Measurements from ENCODE around the gene CPM. TPM values are rescaled to one million over a fixed set of nuclear protein-coding genes. Genes with fewer than 3 reads are reported as not detected.

Gene CPM
- total and polyA plus RNA-seq, 10 of the 15 experiments (the other 5 are each of a cell fraction or from before 2014, with no cell fraction given), result 0.06 to 1.7 (median 0.41) TPM

DNA sequence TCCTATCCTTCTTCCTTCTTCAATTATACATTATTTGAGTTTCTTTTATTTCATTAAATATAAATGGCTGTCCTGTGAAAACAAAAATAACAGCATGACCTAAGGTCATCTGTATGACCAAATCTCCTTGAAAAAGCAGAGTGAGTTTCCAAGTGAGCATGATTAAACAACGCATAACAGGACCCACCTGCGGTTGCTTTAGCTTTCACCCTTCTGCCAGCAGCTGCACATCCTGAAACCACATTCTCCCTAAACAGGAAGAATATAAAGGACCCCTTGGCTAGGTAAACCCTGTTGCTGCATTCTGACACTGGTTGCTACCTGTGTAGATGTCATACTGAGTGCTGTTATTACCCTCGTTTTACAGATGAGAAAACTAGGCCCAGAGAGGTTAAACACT lies 42.8 kb upstream of the CPM start:
- RAD21 ChIA-PET (ENCODE audit: unreplicated experiment), result no interaction called here
- in situ Hi-C loops (cut with MboI), result no loop called here
- 53% methylated on average over 3 of the region's 3 CpGs for WGBS (ENCODE audit: insufficient coverage, insufficient replicate concordance, low lambda C conversion rate, missing lambda C conversion rate)

More for the DNA sequence above, 42.8 kb upstream of the CPM start:
- ATAC-seq, result no peak
- SMC1A ChIA-PET (ENCODE audit: uncharacterized antibody, unreplicated experiment), result interaction anchor here (1.4 kb wide), 1 partner anchor 8 kb away, joined by 4 read pairs; no protein-coding TSS in a partner anchor
- no peaks in the 10 kb centered on the region for H4K20me1 ChIP-seq (ENCODE audit: control insufficient read depth, insufficient read depth)
- no peaks in the 10 kb centered on the region for H3K9me3 ChIP-seq (replicated peaks; ENCODE audit: control insufficient read depth, insufficient read depth, low read length)
- no peak overlapping the region for H3K4me2 ChIP-seq (ENCODE audit: control insufficient read depth, insufficient read depth)
- H3K27me3 ChIP-seq (replicated peaks in 1 of 2; ENCODE audit: control insufficient read depth in 2 of 2, insufficient read depth in 2 of 2, low read length in 1 of 2), result no peaks in the 10 kb centered on the region
- H2AFZ ChIP-seq (ENCODE audit: control insufficient read depth, low read depth, low read length), result no peak overlapping the region
- H3K27ac ChIP-seq (ENCODE audit: control insufficient read depth, insufficient read depth), result no peak overlapping the region
- CTCF ChIA-PET, result no interaction called here
- TF ChIP-seq RBBP5 (conservative IDR thresholded peaks at IDR 0.05) (no peak), JUNB (IDR thresholded peaks at IDR 0.05) (no peak), TCF3 (IDR thresholded peaks at IDR 0.05; ENCODE audit: borderline replicate concordance, insufficient read depth, low read depth, low read length) (no peak), POU2F2 (IDR thresholded peaks at IDR 0.05; ENCODE audit: borderline replicate concordance, low read depth, low read length) (no peak), NR2C2 (IDR thresholded peaks at IDR 0.05; ENCODE audit: borderline replicate concordance, control insufficient read depth, insufficient read length, low read depth) (no peak)
- TF ChIP-seq, protein P1, sequence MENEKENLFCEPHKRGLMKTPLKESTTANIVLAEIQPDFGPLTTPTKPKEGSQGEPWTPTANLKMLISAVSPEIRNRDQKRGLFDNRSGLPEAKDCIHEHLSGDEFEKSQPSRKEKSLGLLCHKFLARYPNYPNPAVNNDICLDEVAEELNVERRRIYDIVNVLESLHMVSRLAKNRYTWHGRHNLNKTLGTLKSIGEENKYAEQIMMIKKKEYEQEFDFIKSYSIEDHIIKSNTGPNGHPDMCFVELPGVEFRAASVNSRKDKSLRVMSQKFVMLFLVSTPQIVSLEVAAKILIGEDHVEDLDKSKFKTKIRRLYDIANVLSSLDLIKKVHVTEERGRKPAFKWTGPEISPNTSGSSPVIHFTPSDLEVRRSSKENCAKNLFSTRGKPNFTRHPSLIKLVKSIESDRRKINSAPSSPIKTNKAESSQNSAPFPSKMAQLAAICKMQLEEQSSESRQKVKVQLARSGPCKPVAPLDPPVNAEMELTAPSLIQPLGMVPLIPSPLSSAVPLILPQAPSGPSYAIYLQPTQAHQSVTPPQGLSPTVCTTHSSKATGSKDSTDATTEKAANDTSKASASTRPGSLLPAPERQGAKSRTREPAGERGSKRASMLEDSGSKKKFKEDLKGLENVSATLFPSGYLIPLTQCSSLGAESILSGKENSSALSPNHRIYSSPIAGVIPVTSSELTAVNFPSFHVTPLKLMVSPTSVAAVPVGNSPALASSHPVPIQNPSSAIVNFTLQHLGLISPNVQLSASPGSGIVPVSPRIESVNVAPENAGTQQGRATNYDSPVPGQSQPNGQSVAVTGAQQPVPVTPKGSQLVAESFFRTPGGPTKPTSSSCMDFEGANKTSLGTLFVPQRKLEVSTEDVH (IDR thresholded peaks at IDR 0.05; ENCODE audit: low read depth, partially characterized antibody), result no peak
- H3K36me3 ChIP-seq (ENCODE audit: control insufficient read depth in 2 of 2, insufficient read depth in 2 of 2, low read length in 1 of 2), result no peaks in the 10 kb centered on the region
- POLR2A ChIA-PET, result no interaction called here
- H3K4me3 ChIP-seq, result no peak overlapping the region
- no peaks in the 10 kb centered on the region for H3K79me2 ChIP-seq (ENCODE audit: control insufficient read depth, insufficient read depth, low read length)
- intact Hi-C loops (cut with micrococcal nuclease; ENCODE audit: unreplicated experiment), result no loop called here
- no TSS peak for BruUV-seq (replicated peaks)
- H3K9ac ChIP-seq (ENCODE audit: control insufficient read depth, insufficient read depth, low read length), result no peak overlapping the region
- no peak for FAIRE-seq
- H3K4me1 ChIP-seq (ENCODE audit: control insufficient read depth, insufficient read depth, low read length), result no peaks in the 10 kb centered on the region
- DNase-seq (ENCODE audit: low read depth, low spot score), result no peak

Data from GM12878 (cell line).